Tibial nerve (tissue), 4 donors: ENCODE data around the gene EARS2.

Experiments used
- EP300 ChIP-seq, 2 donors: sonication (generic); formaldehyde crosslinking; IDR thresholded peaks; one replicate each; pipeline ENCODE4 v1.6.1; 2017; ENCODE audit warnings: antibody characterized with exemption in 2 of 2, mild to moderate bottlenecking in 1 of 2
- TF ChIP-seq, protein P1 (sequence below), 5 experiments: fragments of 200-600 bp in 3 of 5; fragments of 450-650 bp in 2 of 5; sonication (generic) in 3 of 5; IDR thresholded peaks; one replicate each; pipeline ENCODE4 v1.5.1; 2016 to 2019; ENCODE audit warnings: antibody characterized with exemption in 5 of 5, mild to moderate bottlenecking in 3 of 5, moderate library complexity in 2 of 5

- TF ChIP-seq, protein P1, sequence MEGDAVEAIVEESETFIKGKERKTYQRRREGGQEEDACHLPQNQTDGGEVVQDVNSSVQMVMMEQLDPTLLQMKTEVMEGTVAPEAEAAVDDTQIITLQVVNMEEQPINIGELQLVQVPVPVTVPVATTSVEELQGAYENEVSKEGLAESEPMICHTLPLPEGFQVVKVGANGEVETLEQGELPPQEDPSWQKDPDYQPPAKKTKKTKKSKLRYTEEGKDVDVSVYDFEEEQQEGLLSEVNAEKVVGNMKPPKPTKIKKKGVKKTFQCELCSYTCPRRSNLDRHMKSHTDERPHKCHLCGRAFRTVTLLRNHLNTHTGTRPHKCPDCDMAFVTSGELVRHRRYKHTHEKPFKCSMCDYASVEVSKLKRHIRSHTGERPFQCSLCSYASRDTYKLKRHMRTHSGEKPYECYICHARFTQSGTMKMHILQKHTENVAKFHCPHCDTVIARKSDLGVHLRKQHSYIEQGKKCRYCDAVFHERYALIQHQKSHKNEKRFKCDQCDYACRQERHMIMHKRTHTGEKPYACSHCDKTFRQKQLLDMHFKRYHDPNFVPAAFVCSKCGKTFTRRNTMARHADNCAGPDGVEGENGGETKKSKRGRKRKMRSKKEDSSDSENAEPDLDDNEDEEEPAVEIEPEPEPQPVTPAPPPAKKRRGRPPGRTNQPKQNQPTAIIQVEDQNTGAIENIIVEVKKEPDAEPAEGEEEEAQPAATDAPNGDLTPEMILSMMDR (IDR thresholded peaks at IDR 0.05), result no peak
- TF ChIP-seq EP300 (IDR thresholded peaks at IDR 0.05), result no peak
Measured at GRCh38 chr16:23575834-23576233, 18.7 kb upstream of the EARS2 start.
